NOMO-1 treated with dmso at 0.1 percent for 144 hours (cell line): ENCODE results near the gene ZMYND10.

Source experiments
- DNase-seq: peaks from one replicate; lab custom pipeline; 2025; ENCODE audit not compliant: unreplicated experiment; lab: John Stamatoyannopoulos, UW

The ZMYND10 gene

GRCh38 chr3:50371133-50371685 lies 25.7 kb upstream of the ZMYND10 start:
- no peak for DNase-seq

- DNase-seq: peak; percentile 22
Measured at GRCh38 chr3:50370594-50370993, 25.1 kb upstream of the ZMYND10 start.

GRCh38 chr3:50369012-50369670 lies 23.6 kb upstream of the ZMYND10 start:
- no peak for DNase-seq

- DNase-seq: no peak
Measured at GRCh38 chr3:50365842-50366220, 20.3 kb upstream of the ZMYND10 start.

- peak; percentile 84 for DNase-seq
Measured at GRCh38 chr3:50365080-50365841, 19.7 kb upstream of the ZMYND10 start.

- no peak for DNase-seq
Measured at GRCh38 chr3:50364573-50365079, 19.1 kb upstream of the ZMYND10 start.

GRCh38 chr3:50359760-50360110 lies 14.2 kb upstream of the ZMYND10 start:
- DNase-seq: no peak

- DNase-seq: peak; percentile 95
Measured at GRCh38 chr3:50358911-50359759, 13.6 kb upstream of the ZMYND10 start, which contains the start of gene TMEM115. TSS of gene TMEM115 (minus strand) at chr3:50359521. CDS start at chr3:50359063, 458 bp downstream.

GRCh38 chr3:50358355-50358910 lies 12.9 kb upstream of the ZMYND10 start:
- DNase-seq: no peak

GRCh38 chr3:50357481-50357880 lies 11.9 kb upstream of the ZMYND10 start:
- DNase-seq: no peak

GRCh38 chr3:50356553-50356952 lies 11.0 kb upstream of the ZMYND10 start:
- DNase-seq: no peak

GRCh38 chr3:50355829-50356552 lies 10.5 kb upstream of the ZMYND10 start:
- no peak for DNase-seq

- no peak for DNase-seq
Measured at GRCh38 chr3:50354850-50355249, 9.3 kb upstream of the ZMYND10 start.

- no peak for DNase-seq
Measured at GRCh38 chr3:50354186-50354764, 8.7 kb upstream of the ZMYND10 start.

- DNase-seq: no peak
Measured at GRCh38 chr3:50353245-50354004, 7.9 kb upstream of the ZMYND10 start.

- DNase-seq: no peak
Measured at GRCh38 chr3:50352781-50353180, 7.2 kb upstream of the ZMYND10 start.

GRCh38 chr3:50351323-50351697 lies 5.8 kb upstream of the ZMYND10 start:
- DNase-seq: no peak

- peak; percentile 85 for DNase-seq
Measured at GRCh38 chr3:50350527-50351322, 5.2 kb upstream of the ZMYND10 start, which contains the start of the genes CYB561D2 and NPRL2. TSS of gene CYB561D2 (plus strand) at chr3:50350862. CDS start at chr3:50351434, 572 bp downstream. TSS of gene NPRL2 (minus strand) at chr3:50350775. CDS start at chr3:50350652, 123 bp downstream.
